ENCODE data around the gene IGFL4.
A peak's percentile ranks its signal among the peaks of the same experiment; 100 is the strongest.

IGFL4 gene

GRCh38 chr19:46023311-46023779 lies 17.5 kb downstream of the IGFL4 start:
- in situ Hi-C loops (cut with MboI; ENCODE audit: low pct_unique_long_range_greater_than_20kb, low sequenced_read_pairs), result no loop called here
- no peak for DNase-seq

- in situ Hi-C loops (cut with MboI; ENCODE audit: low pct_unique_long_range_greater_than_20kb, low sequenced_read_pairs), result no loop called here
- no peak for DNase-seq
These were observed 18.1 kb downstream of the IGFL4 start, which contains the start of gene PGLYRP1 for GRCh38 chr19:46022431-46023310. PGLYRP1 (minus strand) TSS chr19:46023053; CDS start chr19:46023021, 32 bp downstream.

GRCh38 chr19:46022061-46022430 lies 18.8 kb downstream of the IGFL4 start:
- in situ Hi-C loops (cut with MboI; ENCODE audit: low pct_unique_long_range_greater_than_20kb, low sequenced_read_pairs), result no loop called here

GRCh38 chr19:46021531-46022041 lies 19.2 kb downstream of the IGFL4 start:
- in situ Hi-C loops (cut with MboI; ENCODE audit: low pct_unique_long_range_greater_than_20kb, low sequenced_read_pairs), result no loop called here

More at GRCh38 chr19:46022061-46022430, 18.8 kb downstream of the IGFL4 start:
- no peak for DNase-seq

GRCh38 chr19:46020819-46021125 lies 20.0 kb downstream of the IGFL4 start:
- in situ Hi-C loops (cut with MboI; ENCODE audit: low pct_unique_long_range_greater_than_20kb, low sequenced_read_pairs), result no loop called here
- no peak for DNase-seq

More at GRCh38 chr19:46021531-46022041, 19.2 kb downstream of the IGFL4 start:
- no peak for DNase-seq

- no peak for DNase-seq
- in situ Hi-C loops (cut with MboI; ENCODE audit: low pct_unique_long_range_greater_than_20kb, low sequenced_read_pairs), result no loop called here
These were observed 21.5 kb downstream of the IGFL4 start for GRCh38 chr19:46019270-46019669.

GRCh38 chr19:46018729-46019251 lies 22.0 kb downstream of the IGFL4 start:
- no peak for DNase-seq
- in situ Hi-C loops (cut with MboI; ENCODE audit: low pct_unique_long_range_greater_than_20kb, low sequenced_read_pairs), result no loop called here

GRCh38 chr19:46017874-46018675 lies 22.7 kb downstream of the IGFL4 start:
- in situ Hi-C loops (cut with MboI; ENCODE audit: low pct_unique_long_range_greater_than_20kb, low sequenced_read_pairs), result no loop called here
- no peak for DNase-seq

GRCh38 chr19:46017095-46017429 lies 23.7 kb downstream of the IGFL4 start:
- in situ Hi-C loops (cut with MboI; ENCODE audit: low pct_unique_long_range_greater_than_20kb, low sequenced_read_pairs), result no loop called here
- no peak for DNase-seq

GRCh38 chr19:46016426-46017094 lies 24.2 kb downstream of the IGFL4 start:
- peak; percentile 64 for DNase-seq
- in situ Hi-C loops (cut with MboI; ENCODE audit: low pct_unique_long_range_greater_than_20kb, low sequenced_read_pairs), result no loop called here

GRCh38 chr19:46015687-46016425 lies 24.9 kb downstream of the IGFL4 start:
- in situ Hi-C loops (cut with MboI; ENCODE audit: low pct_unique_long_range_greater_than_20kb, low sequenced_read_pairs), result no loop called here
- no peak for DNase-seq

- no peak for DNase-seq
These were observed 25.7 kb downstream of the IGFL4 start for GRCh38 chr19:46014941-46015686.

GRCh38 chr19:46014534-46014933 lies 26.3 kb downstream of the IGFL4 start:
- no peak for DNase-seq

More at GRCh38 chr19:46014941-46015686, 25.7 kb downstream of the IGFL4 start:
- in situ Hi-C loops (cut with MboI; ENCODE audit: low pct_unique_long_range_greater_than_20kb, low sequenced_read_pairs), result no loop called here

GRCh38 chr19:46009530-46010510 lies 31.0 kb downstream of the IGFL4 start:
- in situ Hi-C loops (cut with MboI; ENCODE audit: low pct_unique_long_range_greater_than_20kb, low sequenced_read_pairs), result no loop called here
- peak; percentile 85 for DNase-seq

More at GRCh38 chr19:46014534-46014933, 26.3 kb downstream of the IGFL4 start:
- in situ Hi-C loops (cut with MboI; ENCODE audit: low pct_unique_long_range_greater_than_20kb, low sequenced_read_pairs), result no loop called here

- in situ Hi-C loops (cut with MboI; ENCODE audit: low pct_unique_long_range_greater_than_20kb, low sequenced_read_pairs), result no loop called here
- no peak for DNase-seq
These were observed 34.4 kb downstream of the IGFL4 start for GRCh38 chr19:46006411-46006810.

- DNase-seq, result no peak
- in situ Hi-C loops (cut with MboI; ENCODE audit: low pct_unique_long_range_greater_than_20kb, low sequenced_read_pairs), result no loop called here
These were observed 38.0 kb downstream of the IGFL4 start for GRCh38 chr19:46002678-46003275.
